HG03060 (cell line): ENCODE results near the gene KCNQ2.

Source experiments
- ATAC-seq: cut with Tn5 transposase; IDR thresholded peaks from one replicate; pipeline ENCODE4 v1.9.1; 2021; ENCODE audit warnings: low read depth, moderate number of reproducible peaks; ENCODE audit not compliant: unreplicated experiment

KCNQ2 gene

DNA sequence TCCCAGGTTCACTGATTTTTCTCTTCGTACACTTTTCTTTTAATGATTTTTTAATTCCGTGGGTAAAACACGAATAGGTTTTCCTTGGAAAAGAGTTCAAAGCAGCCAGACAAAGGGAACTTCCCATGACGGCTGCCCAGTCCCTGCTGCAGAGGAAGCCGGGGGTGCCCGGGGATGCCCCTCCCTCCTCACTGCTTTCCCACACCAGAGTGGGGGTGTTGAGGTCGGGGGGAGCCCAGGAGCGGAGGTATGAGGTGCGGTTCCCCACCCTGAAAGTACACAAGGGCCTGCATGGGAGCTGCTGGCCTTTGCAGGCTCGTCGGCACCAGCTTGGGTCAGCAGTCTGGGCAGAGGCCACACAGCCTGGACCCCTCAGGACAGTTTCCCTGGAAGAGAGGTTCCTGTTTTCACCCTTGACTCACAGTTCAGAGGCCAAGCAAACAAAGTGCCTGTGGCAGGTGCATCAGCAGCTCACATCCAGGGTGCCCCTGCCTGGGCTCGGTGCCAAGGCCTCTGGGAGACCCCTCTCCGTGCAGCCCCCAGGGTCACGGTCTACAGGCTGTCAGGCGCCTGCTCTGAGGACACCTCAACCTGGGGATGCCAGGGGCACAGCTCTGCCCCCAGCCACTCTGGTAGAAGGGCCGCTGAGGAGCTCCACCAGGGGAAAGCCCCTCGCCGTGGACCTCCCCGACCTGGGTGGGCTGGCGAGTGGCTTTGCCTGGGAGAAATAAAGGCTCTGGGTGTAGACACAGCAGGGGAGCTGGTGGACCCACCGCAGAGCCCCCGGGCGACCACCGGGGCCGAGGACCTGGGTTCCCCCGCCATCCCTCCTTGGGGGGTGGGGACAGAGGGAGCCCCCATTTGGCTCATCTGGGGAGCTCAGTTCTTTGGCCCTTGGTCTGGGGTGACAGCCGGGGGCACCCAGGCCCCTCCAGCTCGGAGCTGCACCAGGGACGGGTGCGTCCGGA lies 95.9 kb downstream of the KCNQ2 start:
- no peak for ATAC-seq

GRCh38 chr20:63375438-63375837 lies 97.0 kb downstream of the KCNQ2 start:
- ATAC-seq: no peak

- ATAC-seq: no peak
Observed at GRCh38 chr20:63374504-63374903, 98.0 kb downstream of the KCNQ2 start.

DNA sequence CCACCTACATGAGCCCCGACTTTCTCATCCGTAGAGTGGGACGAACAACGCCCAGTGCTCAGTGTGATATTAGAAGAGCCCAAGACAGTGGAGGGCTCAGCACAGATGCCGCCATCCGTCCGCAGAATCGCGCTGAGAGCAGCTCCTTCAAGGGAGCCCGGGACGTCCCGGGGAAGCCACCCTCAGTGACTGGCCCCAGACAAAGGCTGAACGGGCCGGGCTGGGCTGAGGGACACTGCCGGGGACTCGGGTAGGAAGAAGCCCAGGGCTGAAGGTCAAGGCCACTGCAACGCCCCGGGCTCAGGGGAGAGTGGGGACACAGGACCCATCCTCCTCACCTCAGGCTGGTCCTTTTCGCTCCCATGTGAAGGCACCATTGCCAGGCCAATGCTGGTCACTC lies 98.5 kb downstream of the KCNQ2 start:
- no peak for ATAC-seq

DNA sequence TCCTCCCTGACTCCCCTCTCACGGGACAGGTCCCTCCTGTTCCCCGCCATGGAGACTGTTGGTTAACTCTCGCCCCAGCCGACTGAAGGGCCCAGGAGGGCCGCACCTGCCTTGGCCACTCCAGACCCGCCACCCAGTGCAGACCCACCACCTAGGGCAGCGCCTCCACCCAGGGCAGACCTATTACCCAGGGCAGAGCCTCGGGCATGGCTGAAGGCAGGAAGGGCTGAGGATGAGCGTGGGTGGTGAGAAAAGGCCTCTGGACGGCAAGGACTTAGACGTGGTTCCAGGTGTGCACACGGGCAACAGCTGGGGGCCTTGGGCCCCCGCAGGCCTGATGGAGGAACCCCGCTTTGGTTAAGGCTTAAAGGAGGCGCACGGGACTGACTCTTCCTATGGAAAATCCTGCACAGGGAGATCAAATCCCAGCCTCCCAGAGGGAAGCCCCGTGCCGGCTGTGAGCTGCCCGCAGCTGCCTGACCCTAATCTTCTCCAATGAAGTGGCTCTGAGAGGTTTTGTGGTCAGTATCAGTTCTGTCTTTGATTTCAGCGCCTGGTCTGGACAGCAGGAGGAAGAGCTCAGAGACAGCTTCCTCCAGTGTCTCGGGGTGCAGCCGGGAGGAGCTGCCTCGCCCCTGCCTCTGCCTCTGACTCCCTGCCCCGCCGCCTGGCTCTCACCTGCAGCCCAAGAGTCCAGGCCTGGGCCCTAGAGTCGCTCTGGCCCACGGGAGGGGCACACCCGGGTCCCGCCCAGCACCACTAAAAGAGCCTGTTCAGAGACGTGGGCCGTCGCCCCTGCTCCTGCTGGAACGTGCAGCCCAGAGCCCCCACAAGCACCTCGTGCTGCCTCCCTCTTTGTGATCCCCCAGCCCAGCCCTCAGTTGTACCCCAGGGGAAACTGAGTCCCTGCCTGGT lies 99.2 kb downstream of the KCNQ2 start:
- no peak for ATAC-seq

GRCh38 chr20:63371291-63371865 lies 101.1 kb downstream of the KCNQ2 start:
- ATAC-seq: no peak

GRCh38 chr20:63370618-63371187 lies 101.8 kb downstream of the KCNQ2 start:
- no peak for ATAC-seq

- no peak for ATAC-seq
Observed at GRCh38 chr20:63369724-63370617, 102.5 kb downstream of the KCNQ2 start.

DNA sequence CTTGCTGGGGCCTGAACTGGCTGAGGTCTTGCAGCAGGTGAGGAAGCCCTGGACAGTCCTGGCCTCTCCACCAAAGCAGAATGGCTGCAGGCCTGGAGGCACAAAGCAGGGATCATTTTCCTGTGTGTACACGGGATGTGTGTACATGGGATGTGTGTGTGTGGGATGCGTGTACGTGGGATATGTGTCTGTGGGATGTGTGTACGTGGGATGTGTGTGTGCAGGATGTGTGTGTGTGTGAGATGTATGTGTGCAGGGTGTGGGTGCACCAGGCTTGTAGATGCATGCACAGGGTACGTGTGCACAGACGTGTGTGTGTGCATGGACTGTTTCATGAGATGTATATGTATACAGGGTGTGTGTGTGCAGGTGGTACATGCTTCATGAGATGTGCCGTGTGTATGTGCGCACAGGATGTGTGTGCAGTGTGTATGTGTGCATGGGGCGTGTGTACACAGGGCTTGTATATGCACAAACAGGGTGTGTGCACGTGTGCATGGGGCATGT lies 103.4 kb downstream of the KCNQ2 start:
- ATAC-seq: no peak

DNA sequence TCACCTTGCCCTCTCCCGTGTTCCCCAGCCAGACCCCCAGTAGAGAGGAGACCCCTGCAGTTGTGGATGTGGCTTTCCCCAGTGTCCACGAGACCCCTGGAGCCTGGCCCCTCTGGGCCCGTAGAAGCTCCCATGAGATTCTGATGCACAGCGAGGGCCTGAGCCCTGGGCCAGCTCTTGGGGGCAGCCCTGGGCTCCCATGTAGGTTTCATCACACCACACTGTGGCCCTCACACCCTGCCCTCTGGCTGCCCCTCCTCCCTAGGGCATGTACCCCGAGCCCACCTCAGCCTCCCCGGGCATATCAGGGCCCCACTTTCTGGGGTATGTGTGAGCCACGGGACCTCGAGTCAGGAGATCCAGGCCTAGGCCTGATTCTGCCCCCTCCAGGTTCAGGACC lies 104.3 kb downstream of the KCNQ2 start:
- no peak for ATAC-seq

- no peak for ATAC-seq
Observed at GRCh38 chr20:63367446-63368055, 104.9 kb downstream of the KCNQ2 start.

GRCh38 chr20:63366390-63367365 lies 105.8 kb downstream of the KCNQ2 start:
- ATAC-seq: no peak

DNA sequence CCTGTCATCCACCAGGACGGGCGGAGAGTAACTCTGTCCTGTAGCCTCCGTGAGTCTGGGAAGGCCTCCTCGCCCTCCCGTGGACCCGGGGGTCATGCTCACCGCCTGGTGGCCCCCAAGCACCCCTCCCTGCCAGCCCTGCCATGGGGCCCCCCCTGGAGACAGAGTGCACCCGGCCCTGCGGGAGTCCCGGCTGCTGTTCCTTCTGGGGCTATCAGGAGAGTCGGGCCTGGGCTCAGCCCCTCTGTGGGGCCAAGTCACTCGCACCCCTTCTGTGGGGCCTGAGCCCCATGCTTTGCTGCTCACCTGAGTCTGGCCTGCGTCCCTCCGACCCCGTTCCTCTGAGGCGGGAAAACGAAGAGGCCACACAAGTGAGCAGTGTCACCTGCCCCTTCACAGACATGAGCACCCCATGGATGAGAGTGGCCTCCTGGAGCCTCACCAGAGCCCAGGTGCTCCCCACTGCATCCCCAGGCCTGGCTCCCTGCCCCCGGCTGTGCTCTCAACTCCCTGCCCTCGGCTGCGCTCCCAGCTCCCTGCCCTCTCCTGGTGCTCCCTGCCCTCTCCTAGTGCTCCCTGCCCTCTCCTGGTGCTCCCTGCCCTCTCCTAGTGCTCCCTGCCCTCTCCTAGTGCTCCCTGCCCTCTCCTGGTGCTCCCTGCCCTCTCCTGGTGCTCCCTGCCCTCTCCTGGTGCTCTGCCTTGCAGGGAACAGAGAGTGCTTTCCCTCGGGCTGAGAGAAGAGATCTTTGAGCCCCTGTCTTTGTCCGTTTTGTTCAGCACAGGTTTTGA lies 106.7 kb downstream of the KCNQ2 start:
- no peak for ATAC-seq

- ATAC-seq: no peak
Observed at GRCh38 chr20:63364801-63365585, 107.5 kb downstream of the KCNQ2 start.

GRCh38 chr20:63363981-63364561 lies 108.4 kb downstream of the KCNQ2 start:
- no peak for ATAC-seq
